ENCODE measurements around the gene BATF3. TPM values are rescaled to one million over a fixed set of nuclear protein-coding genes. Genes with fewer than 3 reads are reported as not detected.

Gene BATF3
- total RNA-seq, 1 experiment from 2014 or later = 3.1 TPM

DNA sequence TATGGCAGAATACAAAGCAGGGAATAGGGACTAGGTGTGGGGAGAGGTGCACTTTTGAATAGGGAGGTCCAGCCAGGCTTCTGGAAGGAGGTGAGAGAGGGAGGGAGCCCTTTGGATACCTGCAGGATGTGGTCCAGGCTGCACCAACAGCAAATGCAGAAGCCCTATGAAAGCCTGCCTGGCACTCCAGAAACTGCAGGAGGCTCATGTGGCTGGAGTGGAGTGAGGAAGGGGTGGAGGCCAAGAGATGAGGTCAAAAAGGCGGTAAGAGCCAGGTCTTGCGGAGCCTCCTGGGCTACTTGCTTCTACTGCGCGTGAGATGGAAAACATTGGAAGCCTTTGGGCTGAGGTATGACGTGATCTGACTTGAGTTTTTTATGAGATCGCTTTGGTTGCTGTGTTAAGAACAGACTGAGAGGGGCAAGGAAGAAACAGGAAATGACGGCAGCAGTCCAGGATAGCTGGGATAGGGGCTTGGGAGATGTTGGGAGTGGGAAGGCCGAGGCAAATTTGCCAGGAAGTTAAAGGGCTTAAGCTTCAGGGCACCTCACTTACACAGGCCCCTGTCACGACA is 4.4 kb upstream of the BATF3 start:
- DNase-seq (ENCODE audit: low read depth) = no peak

DNA sequence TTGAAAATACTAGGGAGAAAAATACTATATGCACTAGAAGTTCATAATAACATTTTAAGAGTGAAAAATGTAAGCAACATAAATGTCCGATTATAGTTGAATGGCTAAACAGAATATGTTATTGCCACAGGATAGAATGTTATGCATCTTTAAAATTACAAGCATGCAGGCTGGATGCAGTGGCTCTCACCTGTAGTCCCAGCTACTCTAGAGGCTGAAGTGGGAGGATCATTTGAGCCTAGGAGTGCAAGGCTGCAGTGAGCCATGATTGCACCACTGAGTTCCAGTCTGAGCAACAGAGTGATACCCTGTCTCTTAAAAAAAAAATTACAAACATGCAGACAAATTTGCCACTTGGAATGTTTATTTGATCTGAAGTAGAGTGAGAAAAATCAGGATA is 3.0 kb upstream of the BATF3 start:
- no peak for DNase-seq (ENCODE audit: low read depth)

DNA sequence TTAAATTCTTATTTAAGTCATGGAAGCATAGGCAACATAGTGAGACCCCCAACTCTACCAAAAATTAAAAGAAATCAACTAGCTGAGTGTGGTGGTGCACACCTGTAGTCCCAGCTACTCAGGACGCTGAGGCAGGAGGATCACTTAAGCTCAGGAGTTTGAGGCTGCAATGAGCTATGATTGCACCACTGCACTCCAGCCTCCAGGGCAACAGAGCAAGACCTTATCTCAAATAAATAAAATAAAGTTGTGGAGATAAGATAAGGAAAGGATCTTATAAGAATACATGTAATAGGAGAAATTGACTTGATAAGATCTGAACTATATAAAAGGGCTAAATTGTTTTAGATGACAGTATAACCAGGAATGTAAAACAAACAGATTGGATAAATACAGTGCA is 2.3 kb upstream of the BATF3 start:
- DNase-seq (ENCODE audit: low read depth) = peak; percentile 41

DNA sequence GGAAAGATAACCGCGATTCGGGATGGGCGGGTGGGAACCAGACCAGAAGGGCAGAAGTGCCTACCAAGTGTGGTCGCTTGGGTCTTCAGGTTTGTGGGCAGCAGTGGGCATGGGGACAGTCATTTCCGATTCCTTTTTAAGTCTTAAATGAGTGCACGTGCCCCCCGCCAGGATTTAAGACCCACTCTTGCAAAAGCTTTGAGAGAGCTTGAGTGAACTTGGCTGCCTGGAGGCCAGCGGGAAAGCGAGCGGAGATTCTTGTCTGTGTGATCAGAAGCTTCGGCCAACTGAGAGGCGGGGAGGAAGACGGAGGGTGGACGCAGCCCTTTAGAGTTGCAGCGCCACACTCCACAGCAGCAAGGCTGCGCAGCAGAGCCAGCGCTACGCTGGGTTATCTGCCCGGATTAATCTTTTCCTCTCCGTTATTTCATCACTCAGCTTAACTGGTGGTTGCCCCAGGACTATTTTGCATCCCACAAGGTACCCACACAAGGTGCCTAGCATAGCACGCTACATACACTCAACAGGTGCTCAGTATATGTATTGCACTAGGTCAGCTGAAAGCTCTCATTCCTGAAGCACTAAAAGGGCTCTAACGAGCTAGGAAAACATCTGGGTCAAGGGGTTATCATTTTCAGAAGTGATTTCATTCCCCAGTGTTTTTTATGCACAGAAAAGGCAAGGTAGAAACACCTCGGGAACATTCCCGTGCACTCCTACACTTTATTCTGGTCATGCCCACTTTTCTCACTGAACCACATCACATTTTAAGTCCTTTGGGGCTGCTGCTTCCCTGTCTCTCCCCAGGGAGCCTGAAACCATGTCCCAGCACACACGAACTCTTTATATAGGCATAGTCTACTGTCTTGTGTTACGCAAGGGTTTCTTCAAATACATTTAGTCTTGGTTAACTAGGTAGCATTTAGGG is 1.5 kb upstream of the BATF3 start:
- peak; percentile 32 for DNase-seq (ENCODE audit: low read depth)

DNA sequence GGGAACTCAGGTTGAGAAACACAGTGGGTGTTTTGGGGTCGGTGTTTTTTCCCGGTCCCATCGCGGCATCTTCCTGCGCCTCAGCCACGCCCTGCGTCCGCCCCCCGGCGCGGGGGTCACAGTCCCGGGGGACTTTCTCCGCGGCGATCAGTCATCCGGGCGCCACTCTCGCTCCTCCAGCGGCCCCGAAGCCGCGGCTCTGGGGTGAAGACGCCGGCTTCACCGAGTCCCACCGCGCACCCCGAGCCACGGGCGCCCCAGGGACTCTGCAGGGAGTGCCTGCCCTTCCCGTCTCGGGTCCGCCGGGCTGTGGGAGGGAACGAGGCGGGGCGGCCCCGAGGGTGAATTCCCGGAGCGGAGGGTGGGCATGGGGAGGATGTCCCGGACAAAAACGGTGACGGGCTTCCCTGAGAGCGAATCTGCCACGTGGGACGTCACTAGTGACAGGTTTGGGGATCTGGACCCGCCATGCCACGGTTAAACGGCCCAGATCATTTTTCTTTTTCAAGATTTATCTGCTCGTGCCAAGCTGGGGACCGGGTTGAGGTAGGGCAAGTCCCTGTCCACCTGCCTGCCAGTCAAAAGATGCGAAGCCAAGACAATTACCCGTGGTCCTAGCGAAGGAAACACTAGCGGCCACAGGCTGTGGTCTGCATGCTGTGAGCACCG is 717 bp upstream of the BATF3 start:
- peak; percentile 35 for DNase-seq (ENCODE audit: low read depth)

DNA sequence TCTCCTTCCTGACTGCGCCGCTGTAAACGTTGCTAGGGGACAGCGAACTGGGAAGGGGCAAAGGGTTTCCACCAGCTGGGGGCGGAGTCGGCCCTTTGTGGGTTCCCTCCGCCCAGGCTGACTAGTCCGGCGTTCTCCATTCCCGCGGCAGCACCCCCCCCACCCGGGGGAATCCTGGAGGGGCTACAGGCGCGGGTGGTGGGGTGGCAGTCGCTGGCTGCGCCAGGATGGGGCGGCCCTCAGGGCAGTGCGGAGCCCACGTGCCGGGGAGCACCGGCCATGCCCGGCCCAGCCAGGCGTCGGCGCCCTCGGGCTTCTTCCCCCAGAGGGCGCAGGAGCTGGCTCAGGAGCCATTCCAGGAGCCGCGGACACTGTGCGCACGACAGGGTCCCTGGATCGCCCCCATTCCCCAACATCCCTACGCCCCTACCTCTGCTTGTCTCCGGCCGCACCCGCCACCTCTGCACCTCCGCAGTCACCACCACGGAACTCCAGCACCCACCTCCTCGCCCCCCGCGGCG is 476 bp downstream of the BATF3 start:
- DNase-seq (ENCODE audit: low read depth) = peak; percentile 68

DNA sequence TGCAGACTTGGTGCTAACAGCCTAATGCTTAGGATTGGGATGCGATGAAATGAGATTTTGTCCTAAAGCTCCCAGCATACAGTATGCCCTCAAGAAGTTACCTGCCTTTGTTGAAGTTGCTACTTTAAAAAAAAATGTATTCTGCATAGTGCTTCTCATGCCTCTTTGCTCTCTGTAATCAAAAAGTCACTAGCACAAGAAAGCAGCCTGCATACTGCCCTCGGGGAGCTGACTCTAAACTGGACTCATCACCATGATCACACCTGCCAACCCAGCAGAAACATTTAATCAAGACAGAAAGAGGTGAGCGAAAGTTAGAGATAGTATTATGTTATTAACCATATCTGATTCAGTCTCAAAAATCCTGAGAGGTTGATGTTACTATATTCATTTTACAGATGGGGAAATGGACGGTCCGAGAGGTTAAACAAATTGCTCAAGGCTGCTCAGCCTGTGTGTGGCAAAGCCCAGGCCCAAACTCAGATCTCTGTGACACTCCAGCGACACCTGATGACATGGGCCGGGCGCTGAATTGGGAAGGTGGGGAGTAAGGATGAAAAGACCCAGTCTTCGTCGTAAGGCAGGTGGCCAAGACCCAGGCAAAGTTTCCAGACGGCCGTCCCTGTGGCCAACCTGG is 1.1 kb downstream of the BATF3 start:
- no peak for DNase-seq (ENCODE audit: low read depth)

DNA sequence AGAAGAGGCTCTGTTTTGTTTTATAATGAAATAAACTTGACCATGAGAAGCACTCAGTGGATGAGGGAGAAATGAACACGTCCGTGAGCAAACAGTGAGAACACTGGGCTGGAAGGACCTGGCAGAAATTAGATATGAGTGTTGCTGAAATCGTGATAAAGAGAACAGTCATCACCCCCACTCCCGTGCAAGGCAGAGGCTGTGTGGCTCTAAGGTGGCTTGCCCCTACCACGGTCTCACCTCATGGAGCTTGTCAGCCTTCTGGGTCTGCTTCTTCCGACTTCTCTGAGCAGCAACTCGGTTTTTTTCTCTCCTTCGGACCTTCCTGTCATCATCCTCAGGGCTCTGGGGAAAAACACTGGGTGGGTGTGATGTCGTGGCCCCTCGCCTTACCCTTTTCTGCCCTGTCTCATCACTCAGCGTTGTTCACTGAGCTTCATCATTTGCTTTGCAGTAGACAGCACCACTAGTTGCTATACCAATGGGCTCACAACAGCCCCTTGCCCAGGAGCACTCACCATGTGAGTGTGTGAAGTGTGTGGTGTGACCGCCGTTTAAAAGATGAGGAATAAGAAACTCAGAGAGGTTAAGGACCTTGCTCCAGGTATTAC is 2.8 kb downstream of the BATF3 start:
- DNase-seq (ENCODE audit: low read depth) = no peak

DNA sequence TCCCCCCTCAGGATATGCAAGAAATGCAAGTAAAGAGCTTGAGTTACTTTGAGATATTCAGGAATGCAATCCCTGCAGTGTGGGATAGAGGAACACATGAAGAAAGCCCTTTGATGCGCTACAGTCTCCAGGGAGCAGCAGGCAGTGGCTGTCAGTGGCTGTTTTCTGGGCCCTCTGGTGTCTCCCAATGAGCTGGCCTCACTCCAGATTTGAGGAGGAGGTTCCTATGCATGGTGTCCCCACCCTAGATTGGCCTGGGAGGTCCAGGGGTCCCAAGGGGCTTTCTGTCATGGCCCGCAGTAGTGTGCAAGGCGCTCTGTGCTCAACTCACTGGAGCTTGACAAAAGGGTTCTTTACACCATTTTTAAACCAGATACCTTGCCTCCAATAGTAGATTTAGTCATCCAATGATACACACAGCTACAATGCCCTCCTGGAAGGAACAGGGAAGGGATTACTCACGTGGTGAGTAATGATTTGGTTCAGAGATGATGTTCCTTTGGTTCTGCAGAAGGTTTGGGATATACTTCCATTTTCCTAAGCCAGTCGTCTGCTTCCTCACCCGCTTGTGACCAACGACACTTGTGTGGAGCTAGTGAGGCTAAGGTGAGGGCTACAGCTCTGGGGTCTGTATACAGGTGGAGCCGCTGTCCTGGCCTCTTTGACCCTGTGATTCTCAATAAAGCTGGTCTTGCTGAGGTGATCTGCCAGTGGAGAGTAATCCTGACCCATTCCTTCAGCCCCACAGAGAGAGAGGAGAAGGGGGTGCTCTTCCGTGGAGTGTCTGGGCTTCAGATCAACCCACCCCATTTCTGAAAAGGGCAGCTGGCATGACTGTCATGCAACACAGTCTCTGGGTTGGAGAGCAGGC is 6.6 kb downstream of the BATF3 start:
- DNase-seq (ENCODE audit: low read depth) = peak; percentile 58

DNA sequence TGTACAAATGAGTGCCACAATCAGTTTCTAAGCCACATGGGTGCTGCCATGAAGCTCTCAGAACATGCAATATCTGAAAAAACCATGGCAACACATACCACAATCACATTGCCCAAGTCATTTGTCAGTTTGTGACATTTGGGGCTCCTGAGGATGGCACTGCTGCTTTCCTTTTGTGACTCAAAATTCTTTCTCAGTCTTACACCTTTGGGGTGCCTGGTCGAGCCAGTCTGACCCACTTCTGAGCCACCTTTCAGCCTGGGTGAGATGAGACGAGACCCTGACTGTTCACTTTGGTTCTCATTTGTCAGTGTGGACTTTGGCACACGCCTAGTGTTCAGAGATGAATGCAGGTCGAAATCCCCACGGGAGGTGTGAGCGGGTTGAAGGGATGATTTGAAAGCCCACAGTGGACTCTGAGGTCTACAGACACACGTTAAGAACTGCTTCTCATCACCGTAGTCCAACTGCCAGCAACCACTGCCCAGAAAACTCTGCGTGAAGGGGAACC is 8.0 kb downstream of the BATF3 start:
- no peak for DNase-seq (ENCODE audit: low read depth)

DNA sequence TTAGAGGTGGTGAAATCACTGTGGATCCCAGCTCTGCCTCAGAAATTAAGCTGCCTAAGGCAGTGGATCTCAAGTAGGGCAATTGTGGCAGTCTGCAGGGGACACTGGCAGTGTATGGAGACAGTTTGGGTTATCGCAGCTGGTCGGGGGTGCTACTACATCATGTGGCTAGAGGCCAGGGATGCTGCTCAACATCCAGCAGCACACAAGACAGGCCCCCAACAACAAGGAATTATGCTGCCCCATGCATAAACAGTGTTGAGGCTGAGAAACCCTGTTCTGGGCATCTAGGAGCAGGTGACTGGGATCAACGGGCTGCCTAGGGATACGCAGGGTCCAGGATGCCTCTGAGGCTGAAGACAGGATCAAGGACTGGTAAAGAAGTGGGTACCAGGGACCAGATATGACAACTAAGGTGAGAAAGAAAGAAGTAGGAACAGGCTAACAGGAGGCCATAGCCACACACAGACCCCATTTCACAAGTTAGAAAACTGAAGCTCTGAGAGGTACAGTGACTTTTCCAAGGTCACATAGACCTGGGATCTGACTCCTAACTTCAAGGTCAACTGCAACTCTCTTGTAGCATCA is 8.7 kb downstream of the BATF3 start:
- no peak for DNase-seq (ENCODE audit: low read depth)

DNA sequence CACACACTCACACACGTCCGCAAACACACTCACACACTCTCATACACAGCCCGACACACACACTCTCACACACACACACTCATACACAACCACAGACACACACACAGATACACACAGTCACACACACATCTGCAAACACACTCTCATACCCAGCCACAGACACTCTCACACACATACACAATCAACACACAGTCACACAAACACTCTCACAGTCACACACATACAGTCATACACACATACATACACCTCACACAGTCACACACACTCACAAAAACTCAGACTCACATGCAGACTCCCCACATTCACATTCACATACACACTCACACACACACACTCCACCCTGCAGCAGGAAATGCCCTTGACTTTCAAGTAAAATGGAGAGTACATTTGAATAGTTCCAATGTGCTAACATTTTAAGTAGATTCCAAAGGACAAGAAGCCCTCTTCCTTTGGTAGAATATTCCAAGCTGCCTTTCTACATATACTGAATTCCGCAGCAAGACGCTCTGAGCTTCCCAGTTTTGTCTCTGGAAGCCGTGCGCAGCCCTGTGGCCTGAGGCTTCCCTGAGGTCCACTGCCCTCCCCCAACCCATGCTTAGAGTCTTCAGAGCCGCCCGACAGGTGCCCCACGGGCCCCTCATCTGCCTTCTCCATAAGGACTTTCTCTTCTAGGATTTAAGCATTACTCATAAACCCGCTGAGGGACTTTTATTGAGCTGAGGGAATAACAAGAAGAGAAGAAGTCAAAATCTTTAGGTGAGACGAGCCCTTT is 9.7 kb downstream of the BATF3 start:
- no peak for DNase-seq (ENCODE audit: low read depth)

DNA sequence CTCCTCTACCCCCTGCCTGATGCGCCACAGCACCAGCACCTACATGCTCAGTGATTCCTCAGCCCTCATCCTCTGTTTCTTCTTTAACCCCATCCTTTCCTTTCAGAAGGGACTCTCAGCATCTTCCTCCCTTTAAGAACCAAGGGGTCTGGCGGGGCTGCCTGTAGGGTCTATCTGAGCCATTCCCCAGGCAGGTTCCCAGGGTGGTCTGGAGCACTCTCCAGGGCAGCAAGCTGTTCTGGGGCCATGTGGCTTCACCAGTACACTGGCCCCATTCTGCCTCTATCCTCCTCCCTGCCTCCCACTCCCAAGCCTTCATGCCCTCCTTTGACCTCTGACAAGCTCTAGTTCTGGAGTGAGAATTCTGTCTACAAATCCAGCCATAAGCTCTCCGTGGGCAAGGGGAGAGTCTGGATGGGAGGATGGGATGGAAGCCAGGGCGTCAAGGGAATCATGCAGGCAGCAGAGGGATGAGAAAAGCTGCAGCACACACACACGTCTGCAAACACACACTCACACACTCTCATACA is 10.4 kb downstream of the BATF3 start:
- no peak for DNase-seq (ENCODE audit: low read depth)

DNA sequence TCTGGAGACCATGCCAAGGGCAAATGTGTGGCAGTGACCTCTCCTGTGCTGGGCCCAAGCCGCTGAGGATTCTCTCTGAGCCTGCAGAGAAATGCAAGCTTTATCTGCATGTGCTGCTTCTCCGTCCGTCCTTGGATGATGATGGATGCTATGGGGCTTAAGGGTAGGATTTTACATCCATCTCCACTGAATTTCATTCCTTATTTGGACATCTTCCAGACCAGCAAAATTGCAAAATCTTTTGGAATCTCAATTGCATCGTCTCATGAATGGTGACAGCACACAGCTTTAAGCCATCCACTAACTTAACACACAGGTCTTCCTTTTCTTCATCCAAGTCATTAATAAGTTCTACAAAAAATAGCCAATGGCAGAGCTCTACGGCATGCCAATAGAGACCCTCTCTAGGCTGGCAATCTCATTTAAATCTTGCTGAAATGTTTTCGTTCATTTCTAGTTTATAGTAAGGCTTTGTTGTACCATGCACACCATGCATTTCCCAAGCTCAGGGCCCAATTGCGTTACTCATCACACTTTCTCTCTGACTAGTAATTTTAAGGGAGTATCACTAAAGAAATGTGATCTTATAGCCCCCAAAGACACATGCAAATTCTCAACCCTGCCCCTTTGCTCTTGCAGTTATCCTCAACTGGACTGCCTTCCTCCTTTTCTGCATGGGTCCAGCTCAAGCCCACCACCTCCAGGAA is 11.1 kb downstream of the BATF3 start:
- DNase-seq (ENCODE audit: low read depth) = no peak

DNA sequence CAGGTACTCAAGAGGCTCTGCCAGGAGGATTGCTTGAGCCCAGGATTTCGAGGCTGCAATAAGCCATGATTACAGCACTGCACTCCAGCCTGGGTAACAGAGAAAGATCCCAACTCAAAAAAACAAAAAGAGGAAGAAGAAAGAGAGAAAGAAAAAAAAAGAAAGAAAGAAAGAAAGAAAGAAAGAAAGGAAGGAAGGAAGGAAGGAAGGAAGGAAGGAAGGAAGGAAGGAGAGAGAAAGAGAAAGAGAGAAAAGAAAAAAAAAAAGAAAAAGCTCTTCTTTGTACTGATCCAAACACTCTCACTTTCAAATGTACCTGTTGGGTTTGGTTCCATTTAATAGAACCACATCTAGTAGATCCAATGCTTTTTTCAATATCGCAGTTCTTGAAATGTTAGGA is 11.8 kb downstream of the BATF3 start:
- no peak for DNase-seq (ENCODE audit: low read depth)

DNA sequence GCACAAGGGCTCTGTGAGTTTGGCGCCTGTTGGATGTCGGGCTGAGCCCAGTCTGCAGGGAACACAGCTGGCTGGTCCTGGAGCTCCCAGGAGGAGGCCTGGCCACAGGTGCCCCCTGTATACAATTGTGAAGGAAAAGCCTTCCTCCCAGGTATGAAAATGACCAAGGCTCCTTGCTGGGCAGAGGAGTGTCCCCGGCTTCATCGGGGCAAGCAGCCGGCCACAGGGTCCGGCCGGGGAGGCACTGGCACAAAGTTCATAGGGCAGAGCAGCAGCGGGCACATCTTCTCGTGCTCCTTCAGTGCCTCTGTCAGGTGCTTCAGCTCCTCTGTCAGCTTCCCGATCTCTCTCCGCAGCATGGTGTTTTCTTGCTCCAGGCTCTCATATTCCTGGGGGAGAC is 13.0 kb downstream of the BATF3 start:
- no peak for DNase-seq (ENCODE audit: low read depth)

DNA sequence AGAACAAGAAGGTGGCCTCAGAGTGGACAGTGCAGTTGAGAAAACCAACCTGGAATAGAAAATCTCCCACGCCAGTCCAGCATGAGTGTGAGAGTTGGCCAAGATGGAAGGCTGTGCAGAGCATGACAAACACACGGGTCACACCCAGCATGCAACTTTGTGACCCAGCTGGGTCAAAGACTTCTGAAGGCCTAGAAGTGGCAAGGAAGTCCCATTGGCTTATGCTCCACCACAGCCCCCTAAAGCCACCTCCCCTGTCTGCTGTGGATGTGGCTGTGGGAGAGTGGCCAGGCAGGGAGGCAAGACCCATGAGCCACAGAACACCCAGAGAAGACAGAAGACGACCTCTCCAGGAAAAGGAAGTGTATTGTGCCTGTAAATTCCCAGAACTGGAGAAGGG is 13.6 kb downstream of the BATF3 start:
- DNase-seq (ENCODE audit: low read depth) = no peak

DNA sequence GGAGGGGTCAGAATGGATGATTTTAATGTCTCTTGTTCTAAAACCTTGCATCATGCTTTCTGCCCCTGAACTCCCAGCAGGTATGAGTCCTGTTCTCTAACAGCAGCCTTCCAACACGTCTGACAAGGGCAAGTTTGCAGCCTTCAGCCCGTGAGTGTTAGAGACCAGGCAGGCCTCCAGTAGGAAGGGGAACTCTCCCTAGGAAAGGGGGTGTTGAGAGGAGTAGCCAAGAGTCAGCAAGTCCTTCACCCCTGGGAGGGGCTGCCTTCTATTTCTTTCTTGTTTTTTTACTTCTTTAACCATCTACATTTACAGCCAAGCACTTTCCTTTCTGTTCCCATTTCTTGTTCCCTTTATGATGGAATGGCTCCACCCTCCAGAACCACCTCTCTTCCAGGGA is 14.2 kb downstream of the BATF3 start:
- no peak for DNase-seq (ENCODE audit: low read depth)
